Vagina (tissue), 2 donors: ENCODE data around the gene PDGFRA. TPM values are rescaled to one million over a fixed set of nuclear protein-coding genes. Genes with fewer than 3 reads are reported as not detected.

ENCODE experiments used
- DNase-seq, 2 donors: peaks; one replicate each; pipeline ENCODE4 v3.0.0-alpha.2; 2017; ENCODE audit errors: extremely low spot score in 2 of 2
- H3K27ac ChIP-seq: fragments of 200-600 bp; sonication (generic); one replicate; pipeline ENCODE4 v1.5.1; 2019
- H3K27me3 ChIP-seq: fragments of 200-600 bp; sonication (generic); one replicate; pipeline ENCODE4 v1.5.1; 2019
- H3K36me3 ChIP-seq, 2 donors: fragments of 200-600 bp; sonication (generic); one replicate each; pipeline ENCODE4 v1.5.1; 2017 to 2019
- H3K4me1 ChIP-seq: fragments of 200-600 bp; sonication (generic); one replicate; pipeline ENCODE4 v1.5.1; 2019
- H3K4me3 ChIP-seq, 2 donors: fragments of 200-600 bp; sonication (generic); 1 replicate in 1 of 2; 2 replicates in 1 of 2; pipeline ENCODE4 v1.5.1; 2016 to 2019
- H3K9me3 ChIP-seq: fragments of 200-600 bp; sonication (generic); one replicate; pipeline ENCODE4 v1.5.1; 2019
- POLR2A ChIP-seq, 2 donors: fragments of 450-650 bp; IDR thresholded peaks; one replicate each; pipeline ENCODE4 v1.6.1; 2017; ENCODE audit warnings: antibody characterized with exemption in 2 of 2, mild to moderate bottlenecking in 2 of 2, moderate library complexity in 2 of 2
- POLR2AphosphoS5 ChIP-seq, 2 donors: sonication (generic); formaldehyde crosslinking; IDR thresholded peaks; one replicate each; pipeline ENCODE4 v1.9.0; 2017; ENCODE audit warnings: antibody characterized with exemption in 2 of 2, mild to moderate bottlenecking in 2 of 2, low read depth in 1 of 2; ENCODE audit not compliant: insufficient read depth in 1 of 2
- intact Hi-C: fragments of 100-400 bp; cut with DNase I; formaldehyde crosslinking; loops from one replicate; pipeline ENCODE4 v1.15.1; 2023
- total RNA-seq: library from RNA; depleted of rRNA; stranded (reverse); fragments of >200 nt; gene quantifications from one replicate; pipeline ENCODE4 v1.2.3, GENCODE V29; 2016
- TF ChIP-seq, protein P1 (sequence below), 3 experiments: fragments of 450-650 bp in 2 of 3; fragments of 200-600 bp in 1 of 3; sonication (generic) in 1 of 3; IDR thresholded peaks; one replicate each; pipeline ENCODE4 v1.5.1; 2017 to 2019; ENCODE audit warnings: antibody characterized with exemption in 3 of 3, mild to moderate bottlenecking in 2 of 3, moderate library complexity in 2 of 3

PDGFRA gene
- total RNA-seq, 1 donor from 2014 or later, result 141 TPM

GRCh38 chr4:54229631-54230483 lies 764 bp downstream of the PDGFRA start:
- H3K4me1 ChIP-seq, result peaks cover 66% of the 10 kb centered on the region
- H3K4me3 ChIP-seq, result peak overlapping the region; percentile 56 to 65
- peak in 1 of 2 donors; percentile 79 for DNase-seq
- peak overlapping the region; percentile 87 for H3K27ac ChIP-seq
- intact Hi-C loops, result loop anchor here (10.0 kb wide), 3 partner anchors 165 to 1855 kb away; partner anchors contain the start of genes CHIC2 and FIP1L1
- H3K36me3 ChIP-seq, result no peaks in the 10 kb centered on the region
- H3K9me3 ChIP-seq, result no peaks in the 10 kb centered on the region
- H3K27me3 ChIP-seq, result peaks cover 19% of the 10 kb centered on the region
- TF ChIP-seq, protein P1, sequence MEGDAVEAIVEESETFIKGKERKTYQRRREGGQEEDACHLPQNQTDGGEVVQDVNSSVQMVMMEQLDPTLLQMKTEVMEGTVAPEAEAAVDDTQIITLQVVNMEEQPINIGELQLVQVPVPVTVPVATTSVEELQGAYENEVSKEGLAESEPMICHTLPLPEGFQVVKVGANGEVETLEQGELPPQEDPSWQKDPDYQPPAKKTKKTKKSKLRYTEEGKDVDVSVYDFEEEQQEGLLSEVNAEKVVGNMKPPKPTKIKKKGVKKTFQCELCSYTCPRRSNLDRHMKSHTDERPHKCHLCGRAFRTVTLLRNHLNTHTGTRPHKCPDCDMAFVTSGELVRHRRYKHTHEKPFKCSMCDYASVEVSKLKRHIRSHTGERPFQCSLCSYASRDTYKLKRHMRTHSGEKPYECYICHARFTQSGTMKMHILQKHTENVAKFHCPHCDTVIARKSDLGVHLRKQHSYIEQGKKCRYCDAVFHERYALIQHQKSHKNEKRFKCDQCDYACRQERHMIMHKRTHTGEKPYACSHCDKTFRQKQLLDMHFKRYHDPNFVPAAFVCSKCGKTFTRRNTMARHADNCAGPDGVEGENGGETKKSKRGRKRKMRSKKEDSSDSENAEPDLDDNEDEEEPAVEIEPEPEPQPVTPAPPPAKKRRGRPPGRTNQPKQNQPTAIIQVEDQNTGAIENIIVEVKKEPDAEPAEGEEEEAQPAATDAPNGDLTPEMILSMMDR (IDR thresholded peaks at IDR 0.05), result no peak
- TF ChIP-seq POLR2AphosphoS5 (IDR thresholded peaks at IDR 0.05; ENCODE audit: insufficient read depth in 1 of 2, low read depth in 1 of 2) (no peak), POLR2A (IDR thresholded peaks at IDR 0.05) (no peak)

DNA sequence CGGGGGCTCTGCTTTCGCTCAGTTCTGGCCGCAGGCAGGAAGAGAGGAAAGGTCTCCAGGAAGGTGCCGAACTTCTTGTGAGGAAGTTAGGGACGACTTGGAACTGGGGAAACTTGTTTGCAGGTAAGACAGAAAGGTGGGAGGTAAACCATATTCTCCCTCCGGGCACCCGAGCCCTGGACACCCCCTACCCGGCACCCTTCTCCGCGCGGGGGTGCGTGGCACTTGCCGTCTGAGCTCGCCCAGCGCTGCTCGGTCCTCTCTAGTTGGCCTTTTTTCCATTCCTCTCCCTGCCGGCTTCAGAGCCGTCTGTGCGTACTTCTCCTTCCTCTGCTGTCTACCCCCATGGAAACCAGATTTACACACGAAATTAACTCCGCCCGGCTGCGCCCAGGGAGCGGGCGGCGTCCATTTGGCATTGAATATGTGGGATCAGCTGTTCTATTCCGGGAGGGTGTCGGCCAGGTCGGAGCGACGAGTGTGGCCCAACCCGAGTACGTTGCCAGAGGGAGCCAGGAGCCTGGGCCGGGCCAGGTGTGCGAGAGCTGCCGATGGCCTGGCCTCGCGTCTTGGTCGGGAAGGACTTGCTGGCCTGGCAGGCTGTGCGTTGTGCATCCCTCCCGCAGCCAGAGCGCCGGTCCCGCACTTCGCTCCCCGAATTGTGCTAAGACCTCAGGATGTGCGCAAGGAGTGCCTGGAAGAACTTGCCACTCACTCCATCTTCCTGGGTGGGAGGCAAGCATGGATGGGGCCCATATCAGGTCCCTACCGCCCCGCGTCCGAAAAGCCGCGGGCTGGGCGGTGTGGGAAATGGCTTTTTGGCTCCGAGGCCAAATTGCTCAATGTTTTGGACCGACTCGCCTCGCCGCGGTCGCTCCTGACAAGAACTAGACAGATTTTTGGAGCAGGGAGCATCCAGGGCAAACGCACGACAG lies 1.7 kb downstream of the PDGFRA start:
- Histone ChIP-seq H3K4me3 (peak overlapping the region; percentile 56 to 65), H3K27me3 (peaks cover 17% of the 10 kb centered on the region), H3K9me3 (no peaks in the 10 kb centered on the region), H3K36me3 (no peaks in the 10 kb centered on the region), H3K27ac (peak overlapping the region; percentile 87), H3K4me1 (peaks cover 65% of the 10 kb centered on the region)
- DNase-seq, result peak in 1 of 2 donors; percentile 87
- intact Hi-C loops, result loop anchor here (10.0 kb wide), 2 partner anchors 166 to 856 kb away; partner anchors contain the start of genes CHIC2 and FIP1L1
- TF ChIP-seq POLR2AphosphoS5 (IDR thresholded peaks at IDR 0.05; ENCODE audit: insufficient read depth in 1 of 2, low read depth in 1 of 2) (peak in 1 of 2 donors; percentile 74), POLR2A (IDR thresholded peaks at IDR 0.05) (no peak)
- TF ChIP-seq, protein P1 (IDR thresholded peaks at IDR 0.05), result no peak

GRCh38 chr4:54231419-54231767 lies 2.3 kb downstream of the PDGFRA start:
- Histone ChIP-seq H3K36me3 (no peaks in the 10 kb centered on the region), H3K9me3 (no peaks in the 10 kb centered on the region), H3K27me3 (peaks cover 11% of the 10 kb centered on the region), H3K27ac (peak overlapping the region; percentile 87), H3K4me3 (peak overlapping the region; percentile 56 to 65), H3K4me1 (peaks cover 58% of the 10 kb centered on the region)
- peak in 1 of 2 donors; percentile 88 for DNase-seq
- intact Hi-C loops, result loop anchor here (10.0 kb wide), 2 partner anchors 167 to 857 kb away; partner anchors contain the start of genes CHIC2 and FIP1L1
- peak in 1 of 2 donors; percentile 39 for TF ChIP-seq POLR2AphosphoS5 (IDR thresholded peaks at IDR 0.05; ENCODE audit: insufficient read depth in 1 of 2, low read depth in 1 of 2)
- TF ChIP-seq, protein P1 (IDR thresholded peaks at IDR 0.05), result no peak

GRCh38 chr4:54231768-54232688 lies 2.9 kb downstream of the PDGFRA start:
- peaks cover 10% of the 10 kb centered on the region for H3K27me3 ChIP-seq
- DNase-seq, result peak; percentile 77 to 82
- TF ChIP-seq, protein P1 (IDR thresholded peaks at IDR 0.05), result no peak
- TF ChIP-seq POLR2AphosphoS5 (IDR thresholded peaks at IDR 0.05; ENCODE audit: insufficient read depth in 1 of 2, low read depth in 1 of 2) (no peak), POLR2A (IDR thresholded peaks at IDR 0.05) (no peak)
- no peaks in the 10 kb centered on the region for H3K36me3 ChIP-seq
- H3K4me3 ChIP-seq, result peak overlapping the region; percentile 56 to 65
- no peaks in the 10 kb centered on the region for H3K9me3 ChIP-seq
- H3K4me1 ChIP-seq, result peaks cover 52% of the 10 kb centered on the region
- H3K27ac ChIP-seq, result peak overlapping the region; percentile 87
- intact Hi-C loops, result loop anchor here (2.0 to 10.0 kb wide), 3 partner anchors 167 to 1035 kb away; partner anchors contain the start of genes CHIC2 and FIP1L1
